ELR (cell line): ENCODE measurements around the gene CDK11B.

Experiments used
- DNase-seq: peaks from one replicate; pipeline ENCODE4 v3.0.0-alpha.2; 2015; ENCODE audit warnings: low read depth

The CDK11B gene

DNA sequence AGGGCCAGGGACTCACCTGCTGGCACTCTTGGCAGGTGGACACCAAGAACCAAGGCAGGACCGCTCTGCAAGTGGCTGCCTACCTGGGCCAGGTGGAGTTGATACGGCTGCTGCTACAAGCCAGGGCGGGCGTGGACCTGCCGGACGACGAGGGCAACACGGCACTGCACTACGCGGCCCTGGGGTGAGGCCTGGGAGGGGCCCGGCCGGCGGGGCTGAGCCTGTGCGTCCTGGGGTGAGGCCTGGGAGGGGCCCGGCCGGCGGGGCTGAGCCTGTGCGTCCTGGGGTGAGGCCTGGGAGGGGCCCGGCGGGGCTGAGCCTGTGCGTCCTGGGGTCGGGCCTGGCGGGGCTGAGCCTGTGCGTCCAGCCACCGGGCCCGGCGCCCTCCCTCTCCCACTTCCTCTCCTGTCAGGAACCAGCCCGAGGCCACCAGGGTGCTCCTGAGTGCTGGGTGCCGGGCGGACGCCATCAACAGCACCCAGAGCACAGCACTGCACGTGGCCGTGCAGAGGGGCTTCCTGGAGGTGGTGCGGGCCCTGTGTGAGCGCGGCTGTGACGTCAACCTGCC is 31.5 kb downstream of the CDK11B start:
- DNase-seq, result no peak

DNA sequence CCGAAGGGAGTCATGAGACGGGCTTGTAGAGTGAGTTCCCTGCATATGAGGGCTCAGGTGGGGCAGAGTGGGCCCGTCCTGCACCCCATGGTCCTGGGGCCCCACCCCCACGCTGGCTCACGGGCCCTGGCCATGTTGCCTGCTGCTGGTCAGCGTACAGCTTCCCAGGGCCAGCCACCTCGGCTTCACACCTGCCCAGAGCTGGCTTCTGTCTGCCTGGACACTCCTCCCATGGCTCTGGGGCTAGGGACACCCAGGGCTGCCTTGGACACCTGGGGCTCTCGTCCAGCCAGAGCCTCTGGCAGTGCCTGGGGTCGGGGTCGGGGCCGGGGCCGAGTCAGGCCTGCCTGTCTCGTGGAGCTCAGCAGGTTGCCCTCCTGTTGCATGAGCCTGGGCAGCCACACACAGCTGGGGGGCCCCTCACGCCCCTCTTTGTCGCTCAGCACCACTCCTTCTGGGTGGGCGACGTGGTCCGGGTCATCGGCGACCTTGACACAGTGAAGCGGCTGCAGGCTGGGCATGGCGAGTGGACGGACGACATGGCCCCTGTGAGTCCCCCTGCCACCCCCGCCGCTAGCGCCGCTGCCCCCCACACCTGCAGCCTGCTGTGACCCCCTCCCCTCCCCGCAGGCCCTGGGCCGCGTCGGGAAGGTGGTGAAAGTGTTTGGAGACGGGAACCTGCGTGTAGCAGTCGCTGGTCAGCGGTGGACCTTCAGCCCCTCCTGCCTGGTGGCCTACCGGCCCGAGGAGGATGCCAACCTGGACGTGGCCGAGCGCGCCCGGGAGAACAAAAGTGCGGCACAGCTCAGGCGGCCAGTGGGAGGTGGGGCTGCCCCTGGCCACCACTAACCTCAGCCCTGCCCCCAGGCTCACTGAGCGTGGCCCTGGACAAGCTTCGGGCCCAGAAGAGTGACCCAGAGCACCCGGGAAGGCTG is 32.3 kb downstream of the CDK11B start:
- DNase-seq, result no peak

DNA sequence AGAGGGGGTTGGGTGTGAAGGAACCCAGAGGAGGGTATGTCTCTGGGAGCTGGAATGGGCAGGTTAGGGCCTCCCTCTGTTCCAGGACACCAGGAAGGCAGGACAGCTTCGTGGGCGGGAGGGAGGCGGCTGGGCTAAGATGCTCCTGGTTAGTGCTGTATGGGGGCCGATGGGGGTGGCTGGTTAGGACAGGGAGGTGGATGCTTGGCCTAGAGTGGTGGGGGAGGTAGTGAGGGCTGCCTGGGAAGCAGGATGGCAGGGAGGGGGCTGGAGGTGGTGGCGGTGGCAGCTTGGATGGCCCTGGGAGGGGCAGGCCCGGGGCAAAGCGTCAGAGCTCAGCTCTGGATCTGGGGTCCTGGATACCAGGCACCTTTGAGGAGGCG is 33.0 kb downstream of the CDK11B start:
- no peak for DNase-seq

DNA sequence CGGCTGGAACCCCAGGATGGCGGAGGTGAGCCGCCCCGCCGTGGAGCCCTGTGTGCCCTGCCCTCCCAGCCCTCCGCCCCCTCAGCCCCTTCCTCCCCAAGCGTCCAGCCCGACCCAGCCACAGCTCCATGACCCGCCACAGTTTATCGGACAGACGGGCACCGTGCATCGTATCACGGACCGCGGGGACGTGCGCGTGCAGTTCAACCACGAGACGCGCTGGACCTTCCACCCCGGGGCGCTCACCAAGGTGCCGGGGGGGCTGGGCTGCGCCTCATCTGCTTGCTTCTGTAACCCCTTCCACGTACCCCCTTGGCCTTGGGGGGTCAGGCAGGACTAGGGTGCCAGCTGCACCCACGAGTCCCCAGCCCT is 33.4 kb downstream of the CDK11B start:
- no peak for DNase-seq

DNA sequence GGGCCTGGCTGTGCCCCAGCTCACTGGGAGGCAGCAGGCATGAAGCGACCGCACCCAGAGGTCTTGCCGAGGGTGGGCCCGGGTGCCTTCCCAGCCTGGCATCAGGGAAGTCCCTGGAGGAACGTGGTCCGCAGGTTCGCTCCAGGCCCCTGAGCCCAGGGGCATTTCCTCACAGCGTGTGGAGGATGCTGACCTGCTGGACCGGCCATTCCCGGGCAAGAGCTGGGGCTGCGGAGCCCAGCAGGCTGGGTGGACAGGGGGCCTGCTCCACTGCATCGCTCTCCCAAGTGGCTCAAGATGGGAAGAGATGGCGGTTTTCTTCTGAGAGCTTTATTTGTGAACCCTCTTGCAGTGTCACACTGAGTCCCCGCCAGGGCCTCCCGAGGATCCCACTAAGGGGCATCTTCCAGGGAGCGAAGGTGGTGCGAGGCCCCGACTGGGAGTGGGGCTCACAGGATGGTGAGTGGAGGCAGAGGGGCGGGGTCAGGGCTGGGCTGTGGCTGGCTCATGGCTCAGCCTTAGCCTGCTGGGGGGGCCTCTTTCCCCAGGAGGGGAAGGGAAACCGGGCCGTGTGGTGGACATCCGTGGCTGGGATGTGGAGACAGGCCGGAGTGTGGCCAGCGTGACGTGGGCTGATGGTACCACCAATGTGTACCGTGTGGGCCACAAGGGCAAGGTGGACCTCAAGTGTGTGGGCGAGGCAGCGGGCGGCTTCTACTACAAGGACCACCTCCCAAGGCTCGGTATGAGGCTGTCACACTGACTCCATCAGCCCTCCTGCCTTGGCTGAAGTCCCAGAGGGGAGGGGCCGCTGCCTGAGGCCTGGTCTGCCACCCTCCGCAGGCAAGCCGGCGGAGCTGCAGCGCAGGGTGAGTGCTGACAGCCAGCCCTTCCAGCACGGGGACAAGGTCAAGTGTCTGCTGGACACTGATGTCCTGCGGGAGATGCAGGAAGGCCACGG is 34.1 kb downstream of the CDK11B start:
- no peak for DNase-seq

DNA sequence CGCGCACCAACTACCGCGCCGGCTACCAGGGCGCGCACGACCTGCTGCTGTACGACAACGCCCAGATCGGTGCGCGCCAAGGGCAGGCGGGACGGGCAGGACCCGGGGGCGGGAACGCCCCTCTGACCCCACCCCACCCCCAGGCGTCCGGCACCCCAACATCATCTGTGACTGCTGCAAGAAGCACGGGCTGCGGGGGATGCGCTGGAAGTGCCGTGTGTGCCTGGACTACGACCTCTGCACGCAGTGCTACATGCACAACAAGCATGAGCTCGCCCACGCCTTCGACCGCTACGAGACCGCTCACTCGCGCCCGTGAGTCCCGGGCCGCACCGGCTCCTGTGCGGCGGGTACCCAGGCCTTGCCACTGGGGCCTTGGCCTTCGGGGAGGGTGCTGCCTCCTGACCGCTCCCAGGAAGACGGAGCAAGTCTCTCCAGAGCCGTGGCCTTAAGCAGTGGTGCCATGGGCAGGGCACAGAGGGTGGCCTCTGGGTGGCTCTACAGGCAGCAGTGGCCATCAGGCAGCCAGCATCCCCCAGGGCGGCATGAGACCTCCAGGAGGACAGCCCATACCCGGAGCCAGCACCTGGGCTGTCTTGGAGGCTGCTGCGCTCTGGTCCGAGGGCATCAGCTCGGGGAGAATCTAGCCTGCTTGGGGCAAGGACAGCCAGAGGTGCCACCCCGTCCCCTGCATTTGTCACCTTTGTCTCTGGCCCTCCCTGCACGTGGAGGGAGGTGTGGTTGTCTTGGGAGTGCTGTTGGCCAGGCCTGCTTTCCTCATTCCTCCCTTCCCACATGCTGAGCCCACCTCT is 35.0 kb downstream of the CDK11B start:
- no peak for DNase-seq

DNA sequence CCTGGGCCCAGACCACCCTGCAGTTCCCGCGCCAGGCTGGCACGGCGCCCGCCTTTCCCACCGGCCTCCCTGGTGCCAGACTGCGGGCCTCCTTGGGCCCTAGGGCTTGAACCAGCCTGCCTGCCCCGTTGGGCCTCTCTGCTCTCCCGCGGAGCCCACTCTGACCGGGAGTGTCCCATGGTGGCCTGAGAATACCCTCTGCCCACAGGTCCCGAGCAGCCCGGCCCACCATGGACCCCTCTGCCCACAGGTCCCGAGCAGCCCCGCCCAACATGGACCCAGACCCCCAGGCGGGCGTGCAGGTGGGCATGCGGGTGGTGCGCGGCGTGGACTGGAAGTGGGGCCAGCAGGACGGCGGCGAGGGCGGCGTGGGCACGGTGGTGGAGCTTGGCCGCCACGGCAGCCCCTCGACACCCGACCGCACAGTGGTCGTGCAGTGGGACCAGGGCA is 35.6 kb downstream of the CDK11B start:
- DNase-seq, result no peak

DNA sequence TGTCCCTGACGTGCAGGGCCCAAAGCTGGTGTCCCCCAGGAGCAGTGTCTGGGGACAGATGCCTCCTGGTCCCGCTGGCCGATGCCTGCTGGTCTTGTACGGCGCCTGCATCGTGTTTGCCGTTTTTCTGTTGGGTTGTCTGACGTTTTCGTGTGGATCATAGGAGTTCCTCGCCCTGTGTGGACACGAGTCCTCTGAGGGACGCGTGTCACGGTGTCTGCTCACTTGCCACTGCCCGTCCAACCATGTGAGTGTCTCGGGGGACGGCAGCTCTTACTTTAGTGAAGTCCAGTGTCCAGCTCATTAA is 36.1 kb downstream of the CDK11B start:
- no peak for DNase-seq

DNA sequence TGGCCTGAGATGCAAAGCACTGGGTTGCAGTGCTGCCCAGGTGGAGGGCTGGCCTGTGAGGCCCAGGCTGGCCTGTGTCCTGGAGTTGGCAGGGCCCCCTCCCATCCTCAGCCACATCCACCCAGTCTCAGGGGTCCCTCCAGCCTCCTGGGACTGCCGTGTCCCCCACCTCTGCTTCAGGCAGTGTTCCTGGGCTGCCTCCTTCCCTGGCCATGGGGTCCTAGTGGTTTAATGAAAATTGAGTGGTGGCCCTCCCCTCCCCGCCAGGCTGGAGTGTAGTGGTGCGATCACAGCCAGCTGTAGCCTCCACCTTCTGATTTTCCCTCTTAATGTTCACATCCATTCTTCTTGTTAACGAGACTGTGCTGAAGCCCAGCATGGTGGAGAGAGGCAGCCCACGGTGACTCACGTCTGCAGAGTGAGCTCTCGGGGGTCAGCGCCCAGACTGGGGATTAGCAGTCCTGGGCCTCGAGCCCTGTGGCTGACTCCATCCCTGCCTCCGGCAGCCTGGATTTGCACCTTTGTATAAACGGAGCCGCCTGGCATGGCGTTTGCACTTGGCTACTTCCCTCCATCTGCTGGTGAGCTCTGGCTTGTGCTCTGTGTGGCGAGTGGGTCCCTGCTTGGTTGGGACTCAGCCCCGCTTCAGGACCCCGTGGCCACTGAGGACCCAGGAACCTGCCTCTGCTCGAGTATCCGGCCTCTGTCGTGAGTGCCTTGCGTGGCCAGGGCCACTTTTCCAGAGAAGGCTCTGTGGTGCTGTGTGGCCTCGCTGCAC is 36.6 kb downstream of the CDK11B start:
- no peak for DNase-seq

DNA sequence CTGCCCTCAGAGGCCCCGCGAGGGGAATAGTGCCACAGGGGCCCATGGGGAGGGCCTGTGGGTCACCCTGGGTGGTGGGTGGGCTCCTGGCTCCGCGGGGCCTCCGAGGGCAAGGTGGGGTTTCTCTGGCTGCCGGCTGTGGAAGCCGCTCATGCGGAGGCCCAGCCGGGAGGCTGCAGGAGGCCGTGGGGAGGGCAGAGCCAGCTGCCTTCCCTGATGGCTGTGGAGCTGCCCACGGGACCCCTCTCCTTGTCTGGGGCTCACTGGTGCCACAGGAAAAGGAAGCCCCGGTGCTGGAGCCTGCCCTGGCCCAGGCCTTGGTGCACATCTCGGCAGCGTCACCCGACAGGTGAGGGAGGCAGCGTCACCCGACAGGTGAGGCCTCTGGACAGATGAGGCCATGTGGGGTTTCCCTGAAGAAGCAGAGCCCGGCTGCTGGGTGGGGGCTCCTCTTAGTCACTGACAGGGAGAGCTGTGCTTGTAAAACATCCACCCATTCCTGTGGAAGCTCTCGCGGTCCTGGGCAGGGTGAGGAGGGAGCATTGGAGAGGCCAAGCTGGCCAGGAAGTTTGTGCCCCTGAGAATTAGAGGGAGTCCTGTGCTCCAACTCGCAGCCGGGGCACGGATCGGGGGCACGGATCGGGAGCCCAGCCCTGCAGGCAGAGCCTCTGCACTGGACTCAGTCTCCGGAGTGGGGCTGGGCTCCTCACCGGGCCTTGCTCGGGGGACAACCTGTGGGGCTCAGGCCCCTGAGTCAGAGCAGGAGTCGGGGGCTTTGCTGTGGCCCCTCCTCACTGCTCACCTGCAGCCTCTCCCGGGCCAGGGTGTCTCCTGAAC is 37.4 kb downstream of the CDK11B start:
- no peak for DNase-seq

DNA sequence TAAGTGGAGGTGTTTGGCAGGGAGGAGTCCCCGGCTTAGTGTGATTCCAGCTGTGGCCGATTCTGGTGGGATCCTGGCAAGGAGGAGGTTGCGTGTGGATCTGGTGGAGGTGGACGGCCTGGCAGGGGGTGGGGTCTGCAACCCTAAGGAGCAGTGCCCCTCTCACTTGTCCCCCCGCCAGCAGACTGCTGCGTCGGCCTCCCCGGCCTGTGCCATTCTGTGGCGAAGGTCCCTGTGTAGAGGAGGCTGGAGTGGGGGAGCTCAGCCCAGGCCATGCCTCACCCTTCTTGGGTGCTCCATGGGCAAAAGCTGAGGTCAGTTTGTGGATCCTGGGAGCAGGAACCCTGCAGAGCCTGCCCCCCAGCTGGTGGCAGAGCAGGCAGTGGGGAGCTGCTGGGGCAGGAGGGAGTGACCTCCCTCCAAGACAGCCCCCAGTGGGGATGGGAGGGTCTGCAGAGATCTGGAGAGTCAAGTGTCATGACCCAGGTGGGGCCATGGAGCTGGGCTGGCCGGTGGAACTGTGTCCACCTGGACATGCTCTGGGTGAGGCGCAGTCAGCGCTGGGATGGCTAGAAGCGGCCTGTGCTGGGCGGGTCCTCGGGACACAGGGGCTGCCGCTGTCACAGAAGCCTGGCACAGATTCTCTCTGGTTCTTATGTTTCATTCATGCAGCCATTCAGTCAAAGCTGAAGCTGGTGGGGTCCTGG is 38.2 kb downstream of the CDK11B start:
- no peak for DNase-seq

DNA sequence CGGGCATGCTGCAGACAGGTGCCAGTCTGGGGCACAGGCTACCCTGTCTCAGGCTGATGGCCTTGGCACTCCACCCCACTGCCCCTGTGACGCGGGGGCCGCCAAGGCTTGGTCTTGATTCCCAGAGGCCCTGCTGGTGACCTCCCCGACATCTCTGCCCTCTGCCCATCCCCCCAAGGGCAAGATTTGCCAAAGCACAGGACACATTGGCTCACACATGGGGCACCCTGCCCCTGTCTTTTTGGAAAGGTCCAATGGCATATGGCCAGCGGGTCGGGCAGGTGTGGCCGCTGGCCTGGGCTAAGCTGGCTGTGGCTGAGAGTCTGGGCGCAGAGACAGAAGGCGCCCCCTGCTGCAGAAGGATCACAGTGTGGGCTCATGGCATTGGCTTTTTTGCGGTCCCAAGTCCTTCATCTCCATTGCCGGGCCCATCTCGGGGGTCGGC is 38.9 kb downstream of the CDK11B start:
- DNase-seq, result no peak

DNA sequence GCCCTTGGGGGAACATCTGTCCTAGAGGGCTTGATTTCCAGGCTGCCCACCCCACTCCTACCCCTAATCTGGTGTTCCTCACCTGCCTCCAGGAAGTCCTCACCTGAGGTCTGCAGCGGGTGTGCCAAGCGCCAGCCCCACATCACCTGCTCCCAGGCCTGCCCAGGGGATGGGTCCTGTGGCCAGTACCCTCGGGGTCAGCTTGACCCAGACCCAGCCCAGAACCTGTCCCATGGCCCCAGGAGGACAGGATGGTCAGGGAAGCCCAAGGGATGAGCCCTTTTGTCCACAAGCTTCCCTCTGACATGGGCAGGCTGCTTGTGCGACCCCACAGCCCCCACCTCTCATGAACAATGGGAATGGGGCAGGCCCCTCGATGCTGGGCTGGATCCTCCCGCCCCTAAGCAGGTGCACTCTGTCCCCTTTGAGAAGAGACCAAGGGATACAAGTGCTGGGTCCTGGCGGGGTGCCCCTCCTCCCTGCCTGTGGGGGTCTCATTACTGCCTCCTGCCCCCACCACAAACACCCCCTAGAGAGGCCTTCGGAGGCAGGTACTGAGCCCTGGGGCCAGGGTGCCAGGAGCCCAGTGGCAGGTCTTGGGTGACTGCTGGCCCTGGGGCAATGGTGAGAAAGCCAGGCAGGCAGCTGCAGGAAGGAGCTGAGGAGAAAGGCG is 40.3 kb downstream of the CDK11B start:
- no peak for DNase-seq

DNA sequence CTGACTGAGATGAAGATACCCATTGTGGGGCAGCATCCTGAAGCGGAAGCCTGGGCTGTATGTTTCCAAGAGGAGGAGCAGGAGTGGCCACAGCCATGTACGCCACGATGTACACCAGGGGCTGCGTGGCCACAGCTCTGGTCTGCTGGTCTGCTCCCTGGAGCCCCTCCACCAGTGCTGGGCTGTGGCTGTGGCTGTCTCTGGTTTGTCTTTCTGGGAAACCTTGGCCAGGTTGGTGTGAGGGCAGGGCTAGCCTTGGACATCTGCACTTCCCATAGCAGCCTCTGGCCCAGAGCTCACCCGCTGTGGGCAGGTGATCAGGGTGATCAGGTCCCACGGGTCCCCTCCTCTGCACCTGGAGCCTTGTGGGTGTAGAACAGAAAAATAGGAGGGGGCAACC is 40.9 kb downstream of the CDK11B start:
- DNase-seq, result no peak

DNA sequence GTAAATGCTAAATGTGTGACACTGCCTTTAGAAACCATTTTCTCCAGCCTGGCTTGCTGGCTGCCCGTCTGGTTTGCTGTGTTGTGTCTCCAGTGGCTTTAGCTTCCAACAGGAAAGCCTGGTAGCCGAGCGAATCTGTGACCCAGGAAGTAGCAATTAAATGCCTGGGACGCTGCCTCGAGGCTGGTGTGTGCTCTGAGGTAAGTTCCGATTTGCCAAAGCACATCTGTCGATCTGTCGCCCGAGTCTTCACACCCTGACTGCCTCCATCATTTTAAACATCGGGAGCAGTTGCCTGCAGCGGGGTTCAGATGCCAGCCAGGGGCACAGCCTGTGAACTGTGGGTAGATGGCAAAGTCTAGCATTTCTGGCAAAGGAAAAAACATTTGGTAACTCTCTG is 41.3 kb downstream of the CDK11B start:
- no peak for DNase-seq

DNA sequence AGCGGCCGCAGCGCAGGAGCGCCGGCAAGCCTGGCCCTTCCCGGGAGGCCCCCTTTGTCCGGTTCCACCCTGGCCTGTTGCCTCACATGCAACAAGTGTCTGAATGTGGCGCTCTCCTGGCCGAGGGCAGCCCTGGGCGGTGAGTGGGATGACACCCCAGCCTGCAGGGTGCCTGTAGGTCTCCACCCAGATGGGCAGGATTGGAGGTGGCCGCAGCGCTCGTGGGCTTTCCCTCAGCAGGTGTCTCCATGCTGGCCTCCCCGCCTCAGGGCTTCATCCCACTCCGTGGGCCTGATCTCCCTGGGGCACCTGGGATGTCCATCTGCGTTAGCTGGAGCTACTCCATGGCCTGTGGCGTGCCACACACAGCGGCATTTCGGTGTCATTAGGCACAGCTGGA is 42.0 kb downstream of the CDK11B start:
- DNase-seq, result no peak

DNA sequence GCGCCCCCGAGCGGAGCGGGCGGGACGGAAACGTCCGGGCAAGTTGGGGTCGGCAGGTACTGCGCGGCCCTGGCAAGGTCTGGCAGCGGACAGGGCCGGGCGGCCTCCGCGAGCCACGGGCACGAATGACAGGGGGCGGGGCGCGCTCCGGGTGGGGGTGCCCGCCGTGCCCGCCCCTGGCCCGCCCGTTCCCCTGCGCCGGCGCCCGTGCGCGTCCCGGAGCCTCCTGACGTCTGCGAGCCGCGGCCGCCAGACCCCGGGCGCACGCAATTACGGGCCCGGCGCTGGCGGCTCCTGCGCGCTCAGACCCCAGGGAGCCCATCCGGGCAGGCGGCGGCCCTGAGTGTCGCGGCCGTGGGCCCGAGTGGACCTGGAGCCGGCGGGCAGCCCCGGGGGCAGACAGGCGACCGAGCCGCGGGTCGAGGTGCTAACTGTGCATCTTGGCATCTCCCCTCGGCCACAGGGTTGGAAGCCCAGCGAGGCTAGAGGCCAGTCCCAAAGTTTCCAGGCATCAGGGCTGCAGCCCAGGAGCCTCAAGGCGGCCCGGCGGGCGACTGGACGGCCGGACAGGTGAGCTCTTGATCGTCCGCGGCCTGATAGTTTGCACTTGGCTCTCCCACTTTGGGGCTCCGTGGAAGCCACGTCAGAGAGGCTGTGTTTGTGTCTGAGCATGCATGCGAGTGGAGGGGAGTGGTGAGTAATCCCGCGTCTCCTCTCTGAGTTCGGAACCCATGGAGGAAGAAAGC is 42.6 kb downstream of the CDK11B start:
- DNase-seq, result peak; percentile 45
